Panc1 (cell line): ENCODE data around the gene DDX17. TPM values are rescaled to one million over a fixed set of nuclear protein-coding genes. Genes with fewer than 3 reads are reported as not detected.

Source experiments
- ATAC-seq: fragments of 200-7000 bp; cut with Tn5 transposase; 2 replicates; pipeline ENCODE4 v1.9.1; 2020; ENCODE audit warnings: mild to moderate bottlenecking, moderate library complexity
- BruUV-seq: library from RNA; stranded (reverse); fragments of 400-500 nt; replicated peaks from 2 replicates; lab custom pipeline; 2021; lab: Mats Ljungman, UMichigan
- CTCF ChIA-PET: fragments of 300-600 bp; sonication (Branson Sonifier 250); formaldehyde crosslinking; loops from one replicate; lab custom pipeline; 2022; ENCODE audit warnings: antibody characterized with exemption; lab: Charles Lee
- POLR2A ChIA-PET: fragments of 300-600 bp; sonication (Branson Sonifier 250); formaldehyde crosslinking; loops from one replicate; lab custom pipeline; 2022; ENCODE audit warnings: antibody characterized with exemption; lab: Charles Lee
- DNase-seq: peaks from one replicate; pipeline ENCODE4 v3.0.0-alpha.2; 2010; ENCODE audit warnings: low read depth, low spot score
- H3K27ac ChIP-seq: 2 replicates; pipeline ENCODE4 v1.5.1; 2011; ENCODE audit warnings: mild to moderate bottlenecking, low read length, inconsistent platforms
- H3K27me3 ChIP-seq: fragments of 200-500 bp; sonication (Bioruptor generic); 2 replicates; pipeline ENCODE4 v1.6.0; 2014; ENCODE audit warnings: low read length, inconsistent platforms; ENCODE audit not compliant: control insufficient read depth, insufficient read depth
- H3K36me3 ChIP-seq: fragments of 200-500 bp; sonication (Bioruptor generic); 2 replicates; pipeline ENCODE4 v1.5.1; 2014; ENCODE audit warnings: inconsistent platforms, mild to moderate bottlenecking, low read length, moderate library complexity; ENCODE audit not compliant: control insufficient read depth, insufficient read depth
- H3K4me1 ChIP-seq: 2 replicates; pipeline ENCODE4 v1.5.1; 2011; ENCODE audit warnings: inconsistent platforms, mild to moderate bottlenecking, low read length, moderate library complexity; ENCODE audit not compliant: control insufficient read depth, insufficient read depth
- H3K4me3 ChIP-seq, 2 experiments: 2 replicates each; pipeline ENCODE4 v1.5.1; 2011 to 2012; ENCODE audit warnings: low read depth in 2 of 2, low read length in 2 of 2, mild to moderate bottlenecking in 2 of 2, inconsistent platforms in 1 of 2, moderate library complexity in 1 of 2
- H3K9me3 ChIP-seq: fragments of 200-500 bp; sonication (Bioruptor generic); 2 replicates; pipeline ENCODE4 v1.5.1; 2014; ENCODE audit warnings: low read depth, mild to moderate bottlenecking, inconsistent platforms, low read length, moderate library complexity; ENCODE audit not compliant: control insufficient read depth, insufficient read depth
- POLR2AphosphoS5 ChIP-seq: IDR thresholded peaks from 2 replicates; pipeline ENCODE4 v1.6.1; 2012; ENCODE audit warnings: mild to moderate bottlenecking, low read depth, low read length, moderate library complexity
- REST ChIP-seq, 2 experiments: IDR thresholded peaks; 2 replicates each; pipeline ENCODE4 v1.6.1; 2011 to 2012; ENCODE audit warnings: low read depth in 2 of 2, control low read depth in 1 of 2, low read length in 1 of 2, mild to moderate bottlenecking in 1 of 2, moderate library complexity in 1 of 2; ENCODE audit not compliant: insufficient read depth in 1 of 2
- SIN3A ChIP-seq: IDR thresholded peaks from 2 replicates; pipeline ENCODE4 v1.6.1; 2012; ENCODE audit warnings: low read depth, mild to moderate bottlenecking, low read length, moderate library complexity, borderline replicate concordance; ENCODE audit not compliant: insufficient read depth
- TCF7L2 ChIP-seq: IDR thresholded peaks from 2 replicates; pipeline ENCODE4 v1.6.1; 2011; ENCODE audit warnings: mild to moderate bottlenecking, low read depth, low read length, inconsistent platforms
- in situ Hi-C: cut with HindIII; loops from 2 replicates; pipeline ENCODE4 v1.10.0; 2016; ENCODE audit warnings: low sequenced_read_pairs, low pct_unique_long_range_greater_than_20kb
- intact Hi-C: fragments of 100-400 bp; cut with micrococcal nuclease; formaldehyde crosslinking; loops from one replicate; pipeline ENCODE4 v1.10.0; 2022; ENCODE audit not compliant: unreplicated experiment
- total RNA-seq: library from RNA; stranded (reverse); gene quantifications from one replicate; pipeline ENCODE4 v1.2.1, GENCODE V29; 2021; ENCODE audit not compliant: unreplicated experiment
- TF ChIP-seq, protein P1 (sequence below): fragments of 450-650 bp; IDR thresholded peaks from 2 replicates; pipeline ENCODE4 v1.5.1; 2017; ENCODE audit warnings: mild to moderate bottlenecking

The DDX17 gene
- total RNA-seq, 1 experiment from 2014 or later = 277 TPM

DNA sequence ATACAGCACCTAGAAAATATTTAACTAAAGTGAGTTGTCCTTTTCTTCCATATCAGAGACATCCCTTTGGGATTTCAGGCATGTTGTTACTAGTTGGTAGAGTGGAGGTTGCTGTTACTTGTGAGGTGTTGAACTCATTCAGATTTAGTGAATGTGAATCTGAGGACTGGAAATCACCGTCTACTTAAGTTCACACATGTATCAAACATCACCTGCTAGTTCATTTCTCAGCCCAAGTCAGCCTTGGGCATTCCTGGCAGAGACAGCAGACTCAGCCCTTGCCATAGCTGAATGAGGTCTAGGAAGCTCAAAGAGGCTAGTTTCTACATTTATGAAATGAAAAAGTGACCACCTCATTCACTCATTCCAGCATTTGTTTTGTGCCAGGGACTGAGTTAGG lies 28.5 kb downstream of the DDX17 start:
- Histone ChIP-seq H3K9me3 (no peaks in the 10 kb centered on the region), H3K27ac (no peak overlapping the region), H3K4me1 (peaks cover 3% of the 10 kb centered on the region), H3K4me3 (no peak overlapping the region), H3K27me3 (no peaks in the 10 kb centered on the region), H3K36me3 (no peaks in the 10 kb centered on the region; the same call in 1 of the 2 replicates)
- TF ChIP-seq TCF7L2 (no peak), REST (IDR thresholded peaks at IDR 0.05; ENCODE audit: insufficient read depth in 1 of 2, low read depth in 2 of 2, low read length in 1 of 2) (no peak), POLR2AphosphoS5 (no peak), SIN3A (no peak)
- TF ChIP-seq, protein P1, sequence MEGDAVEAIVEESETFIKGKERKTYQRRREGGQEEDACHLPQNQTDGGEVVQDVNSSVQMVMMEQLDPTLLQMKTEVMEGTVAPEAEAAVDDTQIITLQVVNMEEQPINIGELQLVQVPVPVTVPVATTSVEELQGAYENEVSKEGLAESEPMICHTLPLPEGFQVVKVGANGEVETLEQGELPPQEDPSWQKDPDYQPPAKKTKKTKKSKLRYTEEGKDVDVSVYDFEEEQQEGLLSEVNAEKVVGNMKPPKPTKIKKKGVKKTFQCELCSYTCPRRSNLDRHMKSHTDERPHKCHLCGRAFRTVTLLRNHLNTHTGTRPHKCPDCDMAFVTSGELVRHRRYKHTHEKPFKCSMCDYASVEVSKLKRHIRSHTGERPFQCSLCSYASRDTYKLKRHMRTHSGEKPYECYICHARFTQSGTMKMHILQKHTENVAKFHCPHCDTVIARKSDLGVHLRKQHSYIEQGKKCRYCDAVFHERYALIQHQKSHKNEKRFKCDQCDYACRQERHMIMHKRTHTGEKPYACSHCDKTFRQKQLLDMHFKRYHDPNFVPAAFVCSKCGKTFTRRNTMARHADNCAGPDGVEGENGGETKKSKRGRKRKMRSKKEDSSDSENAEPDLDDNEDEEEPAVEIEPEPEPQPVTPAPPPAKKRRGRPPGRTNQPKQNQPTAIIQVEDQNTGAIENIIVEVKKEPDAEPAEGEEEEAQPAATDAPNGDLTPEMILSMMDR = no peak
- ChIA-PET CTCF (interaction anchor here (0.7 kb wide), 1 partner anchor 392 kb away, joined by 8 read pairs; no protein-coding TSS in a partner anchor), POLR2A (no interaction called here)
- in situ Hi-C loops = no loop called here
- no peak for DNase-seq
- no TSS peak for BruUV-seq
- no peak for ATAC-seq
- intact Hi-C loops = no loop called here

GRCh38 chr22:38474003-38474607 lies 32.0 kb downstream of the DDX17 start:
- no peaks in the 10 kb centered on the region for H3K4me1 ChIP-seq
- no peak for TF ChIP-seq REST (IDR thresholded peaks at IDR 0.05; ENCODE audit: insufficient read depth in 1 of 2, low read depth in 2 of 2, low read length in 1 of 2)
- TF ChIP-seq TCF7L2 = no peak
- no peak for TF ChIP-seq POLR2AphosphoS5
- TF ChIP-seq, protein P1 = no peak
- TF ChIP-seq SIN3A = no peak
- ATAC-seq = no peak
- no peaks in the 10 kb centered on the region for H3K27me3 ChIP-seq
- no peaks in the 10 kb centered on the region for H3K36me3 ChIP-seq
- intact Hi-C loops (no loop called here), in situ Hi-C loops (no loop called here)
- ChIA-PET POLR2A (no interaction called here), CTCF (no interaction called here)
- H3K4me3 ChIP-seq = no peak overlapping the region
- BruUV-seq = no TSS peak
- no peak for DNase-seq
- no peaks in the 10 kb centered on the region for H3K9me3 ChIP-seq
- H3K27ac ChIP-seq = no peak overlapping the region
